ENCODE results near the gene FEV. TPM values are rescaled to one million over a fixed set of nuclear protein-coding genes. Genes with fewer than 3 reads are reported as not detected.
"Not testable (repeated sequence)": the region's sequence is repeated elsewhere in the genome, so short reads cannot be mapped to it uniquely, and the experiment has no call there.

The FEV gene
- polyA plus RNA-seq, 3 donors = not detected

GRCh38 chr2:218944759-218945404 is 40.1 kb downstream of the FEV start:
- Histone ChIP-seq H3K9me3 (replicated peaks in 1 of 2; ENCODE audit: control insufficient read depth in 1 of 2, insufficient read depth in 1 of 2, low read length in 2 of 2) (no peaks in the 10 kb centered on the region), H3K36me3 (replicated peaks in 1 of 2; ENCODE audit: control insufficient read depth in 1 of 2, insufficient read depth in 2 of 2, low read length in 2 of 2) (no peaks in the 10 kb centered on the region), H3K27me3 (ENCODE audit: control insufficient read depth in 2 of 2, insufficient read depth in 2 of 2, low read length in 2 of 2) (peaks cover 6 to 37% of the 10 kb centered on the region in 2 donors), H3K27ac (ENCODE audit: low read depth in 1 of 2, low read length in 2 of 2) (no peak overlapping the region), H3K79me2 (ENCODE audit: insufficient read depth, low read length) (no peaks in the 10 kb centered on the region), H3K4me3 (replicated peaks in 1 of 3; ENCODE audit: low read depth in 2 of 3, low read length in 3 of 3) (no peak overlapping the region), H2AFZ (ENCODE audit: insufficient read depth, low read depth, low read length, poor library complexity, severe bottlenecking) (no peak overlapping the region), H3K9ac (ENCODE audit: insufficient read depth, low read length, poor library complexity, severe bottlenecking) (no peak overlapping the region), H4K20me1 (ENCODE audit: insufficient read depth, low read length) (no peaks in the 10 kb centered on the region), H3K4me1 (ENCODE audit: control insufficient read depth in 1 of 2, insufficient read depth in 2 of 2, low read length in 2 of 2) (no peaks in the 10 kb centered on the region), H3K4me2 (replicated peaks; ENCODE audit: extremely low read depth, low read length, poor library complexity, severe bottlenecking) (no peak overlapping the region)
- 63% methylated on average over 1 of the region's 1 CpG for WGBS (ENCODE audit: insufficient coverage)
- Mint-ChIP-seq H3K4me3 (no peak overlapping the region), H3K27me3 (ENCODE audit: low read depth in 3 of 3) (peaks cover 32 to 74% (median 36%) of the 10 kb centered on the region in 3 donors), H3K36me3 (no peaks in the 10 kb centered on the region), H3K9me3 (peaks cover 0 to 8% (median 2%) of the 10 kb centered on the region in 7 donors), H3K27ac (no peak overlapping the region), H3K4me1 (no peaks in the 10 kb centered on the region)
- TF ChIP-seq CTCF (IDR thresholded peaks at IDR 0.05) = no peak
- DNase-seq = no peak
- intact Hi-C loops (cut with micrococcal nuclease) = no loop called here

GRCh38 chr2:218931751-218932150 is 53.2 kb downstream of the FEV start:
- H3K27me3 Mint-ChIP-seq (ENCODE audit: low read depth in 3 of 3) = peaks cover 19 to 57% (median 25%) of the 10 kb centered on the region in 3 donors
- H3K27ac ChIP-seq (ENCODE audit: low read depth in 1 of 2, low read length in 2 of 2); H3K9ac ChIP-seq (ENCODE audit: insufficient read depth, low read length, poor library complexity, severe bottlenecking); intact Hi-C loops (cut with micrococcal nuclease); H2AFZ ChIP-seq (ENCODE audit: insufficient read depth, low read depth, low read length, poor library complexity, severe bottlenecking); H3K27me3 ChIP-seq (ENCODE audit: control insufficient read depth in 2 of 2, insufficient read depth in 2 of 2, low read length in 2 of 2); H4K20me1 ChIP-seq (ENCODE audit: insufficient read depth, low read length); H3K9me3 Mint-ChIP-seq; H3K4me3 ChIP-seq (replicated peaks in 1 of 3; ENCODE audit: low read depth in 2 of 3, low read length in 3 of 3); H3K36me3 ChIP-seq (replicated peaks in 1 of 2; ENCODE audit: control insufficient read depth in 1 of 2, insufficient read depth in 2 of 2, low read length in 2 of 2); H3K4me2 ChIP-seq (replicated peaks; ENCODE audit: extremely low read depth, low read length, poor library complexity, severe bottlenecking); H3K4me3 Mint-ChIP-seq; H3K79me2 ChIP-seq (ENCODE audit: insufficient read depth, low read length); H3K36me3 Mint-ChIP-seq; H3K4me1 Mint-ChIP-seq; H3K4me1 ChIP-seq (ENCODE audit: control insufficient read depth in 1 of 2, insufficient read depth in 2 of 2, low read length in 2 of 2); H3K9me3 ChIP-seq (replicated peaks in 1 of 2; ENCODE audit: control insufficient read depth in 1 of 2, insufficient read depth in 1 of 2, low read length in 2 of 2); H3K27ac Mint-ChIP-seq; DNase-seq: not testable (repeated sequence)
- no CpG with 5 or more reads among the region's 25 CpGs for WGBS (ENCODE audit: insufficient coverage)

Small RNAs within 50 kb of the gene (small RNA-seq; reads per million reads assigned to genes)
- not detected for gene MIR375 (ENCODE audit: insufficient read length, low read depth)

Other genes with a start within 250 kb of the FEV start
- gene CYP27A1, start 203.0 kb downstream of the FEV start, polyA plus RNA-seq = 100 to 1,000 TPM; 151 to 218 (median 214) TPM
- not detected for gene PRKAG3, start 153.4 kb downstream of the FEV start, polyA plus RNA-seq
- gene WNT6, start 125.4 kb downstream of the FEV start, polyA plus RNA-seq = under 1 TPM; 0.27 to 0.65 (median 0.37) TPM
- under 1 TPM in 1 of 3 donors, not detected in 2; 0.04 TPM for gene WNT10A, start 104.3 kb downstream of the FEV start, polyA plus RNA-seq
- gene CDK5R2, start 25.5 kb downstream of the FEV start, polyA plus RNA-seq = not detected
- gene CRYBA2, start 8.2 kb upstream of the FEV start, polyA plus RNA-seq = not detected
- gene CFAP65, start 56.3 kb upstream of the FEV start, polyA plus RNA-seq = not detected
- gene IHH, start 75.7 kb upstream of the FEV start, polyA plus RNA-seq = not detected
- 10 to 100 TPM; 12.6 to 20.9 (median 20.3) TPM for gene NHEJ1, start 175.6 kb upstream of the FEV start, polyA plus RNA-seq
- gene SLC23A3, start 184.8 kb upstream of the FEV start, polyA plus RNA-seq = 1 to 10 TPM in 1 of 3 donors, not detected in 2; 1.1 TPM
- 100 to 1,000 TPM in 1 of 3 donors, 10 to 100 TPM in 2; 68.8 to 109 (median 71.3) TPM for gene CNPPD1, start 191.7 kb upstream of the FEV start, polyA plus RNA-seq
- 10 to 100 TPM; 37.7 to 60.9 (median 39.4) TPM for gene RETREG2, start 193.1 kb upstream of the FEV start, polyA plus RNA-seq
- gene ZFAND2B, start 221.6 kb upstream of the FEV start, polyA plus RNA-seq = 10 to 100 TPM; 45.7 to 98.9 (median 53.2) TPM
- 1 to 10 TPM in 1 of 3 donors, under 1 TPM in 2; 0.28 to 4.8 (median 0.58) TPM for gene ABCB6, start 233.8 kb upstream of the FEV start, polyA plus RNA-seq
- gene ATG9A, start 244.5 kb upstream of the FEV start, polyA plus RNA-seq = 10 to 100 TPM; 24.7 to 55.2 (median 26.3) TPM
- 10 to 100 TPM in 2 of 3 donors, 1 to 10 TPM in 1; 7.6 to 79.3 (median 10.4) TPM for gene ANKZF1, start 244.6 kb upstream of the FEV start, polyA plus RNA-seq